Measurements from ENCODE around the gene RTN4R. TPM values are rescaled to one million over a fixed set of nuclear protein-coding genes. Genes with fewer than 3 reads are reported as not detected.

Gene RTN4R
- polyA plus RNA-seq, 4 donors, result 2.9 to 25.7 (median 4.4) TPM

DNA sequence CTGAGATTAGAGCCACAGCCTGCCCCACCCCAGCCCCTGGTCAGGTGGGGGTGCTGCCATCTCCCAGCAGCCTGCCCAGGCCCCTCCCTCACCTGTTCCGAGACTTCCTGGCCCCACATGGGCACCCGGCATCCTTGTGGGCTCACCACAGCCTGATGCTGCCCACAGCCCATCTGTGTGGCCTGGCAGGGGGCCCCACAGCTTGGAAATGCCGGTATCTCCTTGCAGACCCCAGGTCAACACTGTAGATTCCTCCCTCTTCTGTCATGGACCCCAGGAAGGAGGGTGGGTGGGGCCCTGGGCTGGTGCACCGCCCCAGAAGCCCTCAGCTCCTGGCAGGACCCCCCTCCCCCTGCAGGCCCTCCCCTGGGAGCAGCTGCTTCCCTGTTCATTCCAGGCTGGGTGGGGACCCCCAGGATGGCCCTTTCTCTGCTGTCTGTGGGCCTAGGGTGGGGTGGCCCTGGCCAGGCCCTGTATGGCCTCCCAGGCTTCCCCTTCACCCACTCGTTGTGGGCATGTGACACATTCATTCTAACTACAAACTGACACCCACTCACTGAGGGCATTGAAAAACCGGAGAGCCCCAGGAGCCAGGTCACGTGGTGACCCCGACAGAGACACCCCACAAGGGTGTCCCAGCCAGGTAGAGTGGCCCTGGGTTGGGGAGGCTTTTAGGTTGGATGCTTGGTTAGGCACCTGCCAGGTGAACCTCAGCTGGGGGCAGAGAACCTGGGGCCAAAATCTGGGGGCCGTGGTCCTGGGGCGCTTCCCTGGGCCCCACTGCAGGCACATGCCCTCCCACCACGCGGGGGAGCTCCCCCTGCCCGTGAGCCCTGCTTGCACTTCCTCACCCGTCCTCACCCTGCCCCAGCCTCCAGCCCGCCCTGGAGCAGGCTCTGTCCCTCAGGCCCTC, 73.2 kb downstream of the RTN4R start:
- Histone ChIP-seq H3K9me3 (ENCODE audit: control insufficient read depth in 2 of 2, insufficient read depth in 1 of 2, low read depth in 1 of 2, low read length in 1 of 2) (no peaks in the 10 kb centered on the region), H3K4me1 (ENCODE audit: control insufficient read depth in 3 of 3, insufficient read depth in 2 of 3, low read depth in 1 of 3, low read length in 2 of 3) (peaks cover 0 to 21% (median 0%) of the 10 kb centered on the region in 3 donors), H3K4me3 (ENCODE audit: low read depth in 1 of 3, low read length in 3 of 3) (no peak overlapping the region), H3K36me3 (ENCODE audit: control insufficient read depth in 3 of 3, insufficient read depth in 2 of 3, low read depth in 1 of 3, low read length in 3 of 3) (no peaks in the 10 kb centered on the region), H3K27me3 (ENCODE audit: control insufficient read depth in 3 of 3, insufficient read depth in 3 of 3, low read length in 3 of 3) (no peaks in the 10 kb centered on the region), H3K27ac (ENCODE audit: low read depth in 1 of 3, low read length in 2 of 3) (no peak overlapping the region)
- FAIRE-seq, result no peak
- WGBS, 3 donors, result 74 to 81% (median 80%) methylated on average over 15 of the region's 15 CpGs
- no peak for DNase-seq

DNA sequence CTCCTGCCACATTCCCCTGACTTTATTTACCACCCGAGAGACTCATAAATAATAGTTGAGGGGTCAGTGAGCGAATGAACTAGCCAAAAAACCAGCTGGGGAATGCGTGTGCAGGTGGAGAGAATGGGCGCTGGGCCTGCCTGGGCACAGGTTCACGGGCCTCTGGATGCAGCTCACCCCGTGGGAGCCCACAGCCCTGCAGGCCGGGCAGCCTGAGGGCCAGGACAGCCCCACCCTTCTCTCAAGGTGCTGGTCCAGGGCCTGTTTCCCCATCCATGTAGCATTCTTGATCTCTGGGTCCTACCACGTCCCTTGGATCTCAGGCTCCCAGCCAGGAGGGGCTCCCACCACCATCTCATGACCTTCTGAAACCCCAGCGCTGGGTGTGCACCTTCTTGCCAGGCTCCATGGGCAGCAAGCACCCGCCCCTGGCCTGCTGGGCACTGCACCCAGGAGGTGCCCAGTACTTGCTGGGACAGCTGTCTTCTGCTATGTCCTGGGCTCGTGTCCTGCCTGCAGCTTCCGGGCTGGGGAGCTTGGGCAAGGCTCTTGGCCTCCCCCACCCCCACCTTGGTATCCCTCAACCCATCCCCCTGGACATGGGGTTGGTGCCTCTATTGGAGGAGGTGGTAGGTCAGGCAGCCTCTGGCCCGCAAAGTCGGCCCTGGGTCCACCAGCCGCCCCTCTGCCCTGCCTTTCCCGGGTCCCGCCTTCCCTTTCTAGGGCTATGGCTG, 74.2 kb downstream of the RTN4R start:
- Histone ChIP-seq H3K36me3 (ENCODE audit: control insufficient read depth in 3 of 3, insufficient read depth in 2 of 3, low read depth in 1 of 3, low read length in 3 of 3) (no peaks in the 10 kb centered on the region), H3K4me3 (ENCODE audit: low read depth in 1 of 3, low read length in 3 of 3) (no peak overlapping the region), H3K9me3 (ENCODE audit: control insufficient read depth in 2 of 2, insufficient read depth in 1 of 2, low read depth in 1 of 2, low read length in 1 of 2) (no peaks in the 10 kb centered on the region), H3K27ac (ENCODE audit: low read depth in 1 of 3, low read length in 2 of 3) (no peak overlapping the region), H3K4me1 (ENCODE audit: control insufficient read depth in 3 of 3, insufficient read depth in 2 of 3, low read depth in 1 of 3, low read length in 2 of 3) (peaks cover 0 to 12% (median 0%) of the 10 kb centered on the region in 3 donors), H3K27me3 (ENCODE audit: control insufficient read depth in 3 of 3, insufficient read depth in 3 of 3, low read length in 3 of 3) (no peaks in the 10 kb centered on the region)
- no peak for FAIRE-seq
- 83 to 86% (median 83%) methylated on average over 17 of the region's 17 CpGs for WGBS, 3 donors
- no peak for DNase-seq

- FAIRE-seq, result no peak
Measured at GRCh38 chr22:20192972-20193760, 75.0 kb downstream of the RTN4R start.

DNA sequence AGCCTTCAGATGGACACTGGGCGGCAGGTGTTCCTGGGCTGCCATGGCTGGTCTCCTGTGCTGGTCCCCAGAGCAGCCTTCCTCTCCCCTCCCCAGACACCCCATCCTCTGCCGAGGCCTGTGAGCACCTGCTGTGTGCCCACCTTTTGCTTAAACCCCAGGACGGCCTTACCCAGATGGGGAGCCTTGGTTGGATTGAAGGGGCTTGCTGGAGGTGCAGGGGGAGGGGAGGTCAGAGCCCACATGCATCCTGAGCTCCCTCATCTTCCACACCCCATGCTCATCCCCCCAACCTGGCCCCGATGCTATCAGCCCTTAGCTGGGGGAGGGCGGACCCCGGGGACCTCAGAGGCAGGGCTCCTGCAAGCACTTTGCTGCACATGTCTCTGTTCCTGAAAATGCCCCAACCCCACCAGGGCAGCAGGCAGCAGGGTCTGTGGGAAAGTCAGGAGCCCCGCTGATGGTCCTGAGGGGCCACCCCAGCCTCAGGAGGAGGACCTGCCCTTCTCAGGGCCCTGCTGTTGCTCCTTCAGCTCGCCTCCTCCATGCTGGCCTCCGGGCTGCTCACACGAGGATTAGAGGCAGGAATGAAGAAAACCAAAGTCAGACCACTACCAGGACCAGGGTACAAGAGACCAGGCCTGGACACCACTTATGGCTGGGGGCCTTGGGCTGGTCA, 75.7 kb downstream of the RTN4R start:
- Histone ChIP-seq H3K36me3 (ENCODE audit: control insufficient read depth in 3 of 3, insufficient read depth in 2 of 3, low read depth in 1 of 3, low read length in 3 of 3) (no peaks in the 10 kb centered on the region), H3K4me1 (ENCODE audit: control insufficient read depth in 3 of 3, insufficient read depth in 2 of 3, low read depth in 1 of 3, low read length in 2 of 3) (peaks cover 0 to 3% (median 0%) of the 10 kb centered on the region in 3 donors), H3K9me3 (ENCODE audit: control insufficient read depth in 2 of 2, insufficient read depth in 1 of 2, low read depth in 1 of 2, low read length in 1 of 2) (no peaks in the 10 kb centered on the region), H3K4me3 (ENCODE audit: low read depth in 1 of 3, low read length in 3 of 3) (no peak overlapping the region), H3K27me3 (ENCODE audit: control insufficient read depth in 3 of 3, insufficient read depth in 3 of 3, low read length in 3 of 3) (no peaks in the 10 kb centered on the region), H3K27ac (ENCODE audit: low read depth in 1 of 3, low read length in 2 of 3) (no peak overlapping the region)
- no peak for DNase-seq
- 85 to 91% (median 89%) methylated on average over 9 to 10 of the region's 10 CpGs for whole genome bisulfite sequencing, 3 donors
- no peak for FAIRE-seq

More at GRCh38 chr22:20192972-20193760, 75.0 kb downstream of the RTN4R start:
- no peaks in the 10 kb centered on the region for H3K36me3 ChIP-seq (ENCODE audit: control insufficient read depth in 3 of 3, insufficient read depth in 2 of 3, low read depth in 1 of 3, low read length in 3 of 3)
- no peak for DNase-seq
- no peaks in the 10 kb centered on the region for H3K27me3 ChIP-seq (ENCODE audit: control insufficient read depth in 3 of 3, insufficient read depth in 3 of 3, low read length in 3 of 3)
- H3K27ac ChIP-seq (ENCODE audit: low read depth in 1 of 3, low read length in 2 of 3), result no peak overlapping the region
- H3K4me3 ChIP-seq (ENCODE audit: low read depth in 1 of 3, low read length in 3 of 3), result no peak overlapping the region
- peaks cover 0 to 5% (median 0%) of the 10 kb centered on the region in 3 donors for H3K4me1 ChIP-seq (ENCODE audit: control insufficient read depth in 3 of 3, insufficient read depth in 2 of 3, low read depth in 1 of 3, low read length in 2 of 3)
- 82 to 85% (median 83%) methylated on average over 20 of the region's 20 CpGs for WGBS, 3 donors
- no peaks in the 10 kb centered on the region for H3K9me3 ChIP-seq (ENCODE audit: control insufficient read depth in 2 of 2, insufficient read depth in 1 of 2, low read depth in 1 of 2, low read length in 1 of 2)

DNA sequence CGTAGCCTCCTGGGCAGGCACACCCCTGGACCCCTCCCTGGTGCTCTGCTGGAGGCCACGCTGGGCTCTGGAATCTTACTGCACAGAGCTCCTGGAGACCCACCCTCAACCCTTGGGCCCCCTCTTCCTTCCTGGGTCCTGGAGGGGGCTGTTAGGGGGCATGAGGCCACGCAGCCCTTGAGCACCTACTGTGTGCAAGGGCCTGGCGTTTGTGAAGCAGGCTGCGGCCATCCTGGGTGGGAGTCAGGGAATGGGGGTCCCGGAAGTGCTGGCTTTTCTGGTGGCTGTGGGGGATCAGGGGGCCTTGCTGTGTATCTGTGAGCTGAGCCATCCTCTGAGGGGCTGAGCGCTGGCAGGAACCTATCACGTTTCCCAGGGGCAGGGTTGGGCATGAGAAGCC, 76.3 kb downstream of the RTN4R start:
- WGBS, 3 donors, result 79 to 82% (median 80%) methylated on average over 7 to 8 of the region's 8 CpGs
- Histone ChIP-seq H3K27ac (ENCODE audit: low read depth in 1 of 3, low read length in 2 of 3) (no peak overlapping the region), H3K9me3 (ENCODE audit: control insufficient read depth in 2 of 2, insufficient read depth in 1 of 2, low read depth in 1 of 2, low read length in 1 of 2) (no peaks in the 10 kb centered on the region), H3K27me3 (ENCODE audit: control insufficient read depth in 3 of 3, insufficient read depth in 3 of 3, low read length in 3 of 3) (no peaks in the 10 kb centered on the region), H3K4me3 (ENCODE audit: low read depth in 1 of 3, low read length in 3 of 3) (no peak overlapping the region), H3K36me3 (ENCODE audit: control insufficient read depth in 3 of 3, insufficient read depth in 2 of 3, low read depth in 1 of 3, low read length in 3 of 3) (no peaks in the 10 kb centered on the region), H3K4me1 (ENCODE audit: control insufficient read depth in 3 of 3, insufficient read depth in 2 of 3, low read depth in 1 of 3, low read length in 2 of 3) (peaks cover 0 to 10% (median 0%) of the 10 kb centered on the region in 3 donors)
- DNase-seq (no peak), FAIRE-seq (no peak)

Other genes with a start within 250 kb of the RTN4R start
- gene TANGO2, start 247.2 kb downstream of the RTN4R start, polyA plus RNA-seq, result 10 to 100 TPM; 16.5 to 23.3 (median 20.9) TPM
- gene DGCR8, start 188.1 kb downstream of the RTN4R start, polyA plus RNA-seq, result 10 to 100 TPM; 17.0 to 31.0 (median 17.7) TPM
- 100 to 1,000 TPM in 2 of 4 donors, 10 to 100 TPM in 2; 61.5 to 184 (median 103) TPM for gene RANBP1, start 152.2 kb downstream of the RTN4R start, polyA plus RNA-seq
- gene TRMT2A, start 151.1 kb downstream of the RTN4R start, polyA plus RNA-seq, result 10 to 100 TPM; 30.5 to 49.3 (median 37.2) TPM
- 10 to 100 TPM in 3 of 4 donors, 1 to 10 TPM in 1; 3.8 to 33.5 (median 14.3) TPM for gene ZDHHC8, start 136.5 kb downstream of the RTN4R start, polyA plus RNA-seq
- 1 to 10 TPM in 2 of 4 donors, not detected in 2; 1.2 to 1.6 TPM for gene CCDC188, start 117.3 kb downstream of the RTN4R start, polyA plus RNA-seq
- 10 to 100 TPM; 47.2 to 80.1 (median 53.8) TPM for gene DGCR6L, start 51.7 kb upstream of the RTN4R start, polyA plus RNA-seq
- gene ZNF74, start 125.8 kb upstream of the RTN4R start, polyA plus RNA-seq, result 10 to 100 TPM in 1 of 4 donors, 1 to 10 TPM in 3; 2.5 to 10.6 (median 4.2) TPM
- 1 to 10 TPM in 2 of 4 donors, under 1 TPM in 2; 0.22 to 3.1 (median 1.5) TPM for gene SCARF2, start 169.5 kb upstream of the RTN4R start, polyA plus RNA-seq
- 10 to 100 TPM in 2 of 4 donors, 1 to 10 TPM in 2; 5.9 to 15.1 (median 8.6) TPM for gene KLHL22, start 227.5 kb upstream of the RTN4R start, polyA plus RNA-seq
- 100 to 1,000 TPM in 1 of 4 donors, 10 to 100 TPM in 3; 49.4 to 106 (median 76.6) TPM for gene MED15, start 239.3 kb upstream of the RTN4R start, polyA plus RNA-seq